Thyroid gland (tissue), 4 donors: ENCODE measurements around the gene NBAS. TPM values are rescaled to one million over a fixed set of nuclear protein-coding genes. Genes with fewer than 3 reads are reported as not detected.
A peak's percentile ranks its signal among the peaks of the same experiment; 100 is the strongest.

Source experiments
- DNase-seq, 2 donors: peaks; one replicate each; pipeline ENCODE4 v3.0.0-alpha.2; 2019
- H3K27ac ChIP-seq, 3 donors: fragments of 200-600 bp; sonication (generic); 1 replicate in 2 of 3; 2 replicates in 1 of 3; pipeline ENCODE4 v1.5.1; 2016 to 2019; ENCODE audit warnings: mild to moderate bottlenecking in 1 of 3, moderate library complexity in 1 of 3
- H3K27me3 ChIP-seq: fragments of 200-600 bp; sonication (generic); one replicate; pipeline ENCODE4 v1.5.1; 2019
- H3K36me3 ChIP-seq, 2 donors: fragments of 200-600 bp; sonication (generic); one replicate each; pipeline ENCODE4 v1.5.1; 2016 to 2019
- H3K4me1 ChIP-seq, 2 donors: fragments of 200-600 bp; sonication (generic); one replicate each; pipeline ENCODE4 v1.5.1; 2017 to 2019
- H3K4me3 ChIP-seq, 3 donors: fragments of 200-600 bp; sonication (generic); replicated peaks in 1 of 3; 1 replicate in 2 of 3; 2 replicates in 1 of 3; pipeline ENCODE4 v1.5.1; 2016; ENCODE audit warnings: mild to moderate bottlenecking in 1 of 3
- H3K9me3 ChIP-seq: fragments of 200-600 bp; sonication (generic); one replicate; pipeline ENCODE4 v1.5.1; 2017
- CTCF ChIP-seq, 6 experiments: fragments of 200-600 bp in 3 of 6; fragments of 450-650 bp in 3 of 6; sonication (generic) in 3 of 6; IDR thresholded peaks; one replicate each; pipeline ENCODE4 v1.5.1; 2016 to 2019; ENCODE audit warnings: antibody characterized with exemption in 6 of 6, mild to moderate bottlenecking in 2 of 6, inconsistent platforms in 1 of 6, moderate library complexity in 1 of 6
- POLR2A ChIP-seq, 2 donors: fragments of 450-650 bp; IDR thresholded peaks; one replicate each; pipeline ENCODE4 v1.6.1; 2017; ENCODE audit warnings: antibody characterized with exemption in 2 of 2, mild to moderate bottlenecking in 2 of 2, moderate library complexity in 1 of 2
- WGBS, 2 donors: methylation state at CpG; one replicate each; pipeline ENCODE4 v1.1.5; 2017; 5-methylcytosine and 5-hydroxymethylcytosine counted together
- intact Hi-C: fragments of 100-400 bp; cut with DNase I; formaldehyde crosslinking; loops from one replicate; pipeline ENCODE4 v1.15.1; 2023
- total RNA-seq, 4 donors: library from RNA; depleted of rRNA; stranded (reverse); fragments of >200 nt; gene quantifications; one replicate each; pipeline ENCODE4 v1.2.3, GENCODE V29; 2016

The NBAS gene
- total RNA-seq, 4 donors from 2014 or later: 50.4 to 71.5 (median 54.7) TPM

- WGBS, 2 donors: 0% methylated on average over 18 to 48 of the region's 68 CpGs
- peaks cover 4 to 9% of the 10 kb centered on the region in 2 donors for H3K4me1 ChIP-seq
- H3K4me3 ChIP-seq: peak within 1 kb of the TSS; percentile 73 to 92 (median 88)
- intact Hi-C loops: no loop called here
- TF ChIP-seq CTCF (IDR thresholded peaks at IDR 0.05) (peak in 1 of 6 experiments; percentile 14), POLR2A (IDR thresholded peaks at IDR 0.05) (peak in 1 of 2 donors; percentile 73)
- no peaks in the 10 kb centered on the region for H3K27me3 ChIP-seq
- peak; percentile 84 to 86 for DNase-seq
- no peaks in the 10 kb centered on the region for H3K9me3 ChIP-seq
- H3K27ac ChIP-seq: peak within 1 kb of the TSS; percentile 93 to 95 (median 94)
- H3K36me3 ChIP-seq: peaks cover 13 to 16% of the 10 kb centered on the region in 2 donors
Measured at GRCh38 chr2:15591692-15592463, 30.7 kb upstream of the NBAS start, which contains the start of gene DDX1. DDX1 (plus strand) TSS chr2:15591868; CDS start chr2:15591934, 66 bp downstream.

GRCh38 chr2:15591373-15591691 is 30.2 kb upstream of the NBAS start:
- Histone ChIP-seq H3K36me3 (peaks cover 8 to 10% of the 10 kb centered on the region in 2 donors), H3K9me3 (no peaks in the 10 kb centered on the region), H3K4me3 (peak overlapping the region; percentile 73 to 92 (median 88)), H3K27me3 (no peaks in the 10 kb centered on the region), H3K4me1 (peaks cover 4 to 9% of the 10 kb centered on the region in 2 donors), H3K27ac (peak overlapping the region; percentile 93 to 95 (median 94))
- no peak for TF ChIP-seq CTCF (IDR thresholded peaks at IDR 0.05)
- 29 to 47% methylated on average over 4 to 7 of the region's 7 CpGs for WGBS, 2 donors
- DNase-seq: no peak
- intact Hi-C loops: no loop called here

- DNase-seq: peak; percentile 61 to 65
- no peaks in the 10 kb centered on the region for H3K36me3 ChIP-seq
- intact Hi-C loops: no loop called here
- no peak for TF ChIP-seq POLR2A (IDR thresholded peaks at IDR 0.05)
- TF ChIP-seq CTCF (IDR thresholded peaks at IDR 0.05): peak in 4 of 6 experiments; percentile 7 to 55 (median 50)
- 35 to 37% methylated on average over 4 of the region's 4 CpGs for WGBS, 2 donors
- no peak overlapping the region for H3K4me3 ChIP-seq
- H3K27me3 ChIP-seq: no peaks in the 10 kb centered on the region
- peaks cover 4 to 9% of the 10 kb centered on the region in 2 donors for H3K4me1 ChIP-seq
- H3K9me3 ChIP-seq: no peaks in the 10 kb centered on the region
- no peak overlapping the region for H3K27ac ChIP-seq
Measured at GRCh38 chr2:15588329-15588919, 27.3 kb upstream of the NBAS start.

- Histone ChIP-seq H3K27ac (no peak overlapping the region), H3K4me1 (no peaks in the 10 kb centered on the region), H3K27me3 (no peaks in the 10 kb centered on the region), H3K36me3 (no peaks in the 10 kb centered on the region), H3K4me3 (no peak overlapping the region), H3K9me3 (no peaks in the 10 kb centered on the region)
- DNase-seq: no peak
- 78 to 93% methylated on average over 2 of the region's 2 CpGs for WGBS, 2 donors
- TF ChIP-seq POLR2A (IDR thresholded peaks at IDR 0.05) (no peak), CTCF (IDR thresholded peaks at IDR 0.05) (no peak)
- intact Hi-C loops: no loop called here
Measured at GRCh38 chr2:15584767-15585469, 23.8 kb upstream of the NBAS start.
